ENCODE measurements around the gene ERC2.

DNA sequence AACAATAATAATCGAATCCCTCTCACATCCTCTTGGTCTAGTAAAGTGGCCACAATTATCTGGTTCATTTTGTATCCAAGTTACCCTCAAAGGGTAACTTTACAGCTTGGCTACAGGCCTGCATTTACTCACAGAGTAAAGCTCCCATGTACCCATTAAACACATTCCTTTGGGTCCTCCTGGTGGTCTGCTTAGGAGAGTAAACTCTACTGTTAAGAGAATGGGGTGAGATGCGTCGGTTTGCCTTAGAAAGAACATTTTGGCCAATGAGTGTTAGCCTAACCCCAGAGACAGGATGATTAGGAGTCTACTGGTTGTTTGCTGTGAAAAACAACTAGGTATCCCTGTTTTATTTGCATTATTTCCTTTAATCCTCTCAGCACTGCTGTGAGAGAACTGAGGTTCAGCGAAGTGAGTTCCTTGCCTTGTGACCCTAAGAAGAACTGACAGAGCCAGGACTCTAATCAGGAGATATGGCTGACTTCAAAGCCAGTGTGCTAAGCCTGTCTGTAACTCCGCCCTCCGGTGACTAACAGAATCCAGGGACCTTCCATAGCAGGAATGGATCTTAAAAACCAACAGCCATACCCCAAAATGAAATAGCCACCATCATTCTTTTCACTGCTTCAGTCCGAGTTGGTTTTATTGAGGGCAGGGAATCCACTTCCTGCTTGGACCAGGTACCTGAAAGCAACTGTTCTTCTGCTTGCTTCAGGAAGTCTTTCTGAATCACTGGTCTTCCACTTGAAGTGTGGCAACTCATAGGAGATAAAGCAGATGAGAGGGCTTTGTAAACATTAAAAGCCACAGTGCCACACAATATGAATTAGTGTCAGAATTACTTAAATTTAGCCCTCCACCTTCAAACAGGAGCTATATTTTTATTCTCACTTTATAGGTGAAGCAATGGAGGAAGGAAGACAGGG, 663.8 kb downstream of the ERC2 start:
- TF ChIP-seq CTCF (IDR thresholded peaks at IDR 0.05; ENCODE audit: insufficient read depth, low read length, poor library complexity, severe bottlenecking) (no peak), EZH2phosphoT487 (conservative IDR thresholded peaks at IDR 0.05; ENCODE audit: low read length) (no peak)

Data from SU-DHL-6 (cell line).